ENCODE measurements around the gene LCTL.
A peak's percentile ranks its signal among the peaks of the same experiment; 100 is the strongest.

- TF ChIP-seq CTCF (IDR thresholded peaks at IDR 0.05; ENCODE audit: low read depth, low read length) (peak; percentile 48), EZH2phosphoT487 (IDR thresholded peaks at IDR 0.05; ENCODE audit: low read depth) (no peak)
Measured at GRCh38 chr15:66498501-66499386, 67.1 kb downstream of the LCTL start.
